Activated T-cell treated with anti-CD3 and anti-CD28 coated beads for 48 hours (primary cell): ENCODE data around the gene GCK.

Experiments
- DNase-seq: peaks from one replicate; pipeline ENCODE4 v3.0.0-alpha.2; 2020; ENCODE audit warnings: low read depth

GCK gene

GRCh38 chr7:44222776-44223261 lies 33.6 kb upstream of the GCK start:
- no peak for DNase-seq

GRCh38 chr7:44222074-44222473 lies 32.8 kb upstream of the GCK start:
- no peak for DNase-seq

GRCh38 chr7:44221231-44221791 lies 32.1 kb upstream of the GCK start:
- DNase-seq, result no peak

- no peak for DNase-seq
Observed at GRCh38 chr7:44220358-44221112, 31.3 kb upstream of the GCK start.

- DNase-seq, result no peak
Observed at GRCh38 chr7:44220046-44220357, 30.8 kb upstream of the GCK start.

- no peak for DNase-seq
Observed at GRCh38 chr7:44219371-44220045, 30.3 kb upstream of the GCK start.

- no peak for DNase-seq
Observed at GRCh38 chr7:44218418-44219201, 29.4 kb upstream of the GCK start.

- no peak for DNase-seq
Observed at GRCh38 chr7:44217852-44218402, 28.7 kb upstream of the GCK start.

GRCh38 chr7:44217223-44217714 lies 28.0 kb upstream of the GCK start:
- DNase-seq, result no peak

GRCh38 chr7:44216521-44217222 lies 27.4 kb upstream of the GCK start:
- DNase-seq, result no peak

- no peak for DNase-seq
Observed at GRCh38 chr7:44216019-44216418, 26.8 kb upstream of the GCK start.

GRCh38 chr7:44215531-44215930 lies 26.3 kb upstream of the GCK start:
- DNase-seq, result no peak

- no peak for DNase-seq
Observed at GRCh38 chr7:44213877-44214388, 24.7 kb upstream of the GCK start.

- DNase-seq, result no peak
Observed at GRCh38 chr7:44213206-44213876, 24.1 kb upstream of the GCK start.

- no peak for DNase-seq
Observed at GRCh38 chr7:44212581-44213184, 23.4 kb upstream of the GCK start.

GRCh38 chr7:44212018-44212417 lies 22.8 kb upstream of the GCK start:
- DNase-seq, result no peak

- no peak for DNase-seq
Observed at GRCh38 chr7:44211126-44211675, 22.0 kb upstream of the GCK start.

GRCh38 chr7:44210107-44210506 lies 20.9 kb upstream of the GCK start:
- no peak for DNase-seq

- no peak for DNase-seq
Observed at GRCh38 chr7:44208085-44208484, 18.8 kb upstream of the GCK start.

GRCh38 chr7:44206008-44206407 lies 16.8 kb upstream of the GCK start:
- DNase-seq, result no peak
